NT2/D1 (cell line): ENCODE results near the gene MAP4K1.

ENCODE experiments used
- SUZ12 ChIP-seq: IDR thresholded peaks from 2 replicates; pipeline ENCODE4 v1.6.1; 2011; ENCODE audit not compliant: insufficient read length, insufficient read depth; ENCODE audit errors: extremely low read depth
- YY1 ChIP-seq: IDR thresholded peaks from 2 replicates; pipeline ENCODE4 v1.6.1; 2011; ENCODE audit not compliant: insufficient read length, insufficient read depth
- ZNF274 ChIP-seq: IDR thresholded peaks from 2 replicates; pipeline ENCODE4 v1.6.1; 2011; ENCODE audit warnings: mild to moderate bottlenecking, low read depth, low read length

- TF ChIP-seq ZNF274 (no peak), SUZ12 (no peak), YY1 (no peak)
Observed at GRCh38 chr19:38662537-38663155, 44.9 kb upstream of the MAP4K1 start.
